Breast epithelium (tissue), 3 donors: ENCODE results near the gene SLC35B4.

Experiments
- POLR2A ChIP-seq: fragments of 450-650 bp; IDR thresholded peaks from one replicate; pipeline ENCODE4 v1.6.1; 2016; ENCODE audit warnings: antibody characterized with exemption, mild to moderate bottlenecking, moderate library complexity
- POLR2AphosphoS5 ChIP-seq, 3 donors: sonication (generic); formaldehyde crosslinking; IDR thresholded peaks; one replicate each; pipeline ENCODE4 v1.6.1; 2017; ENCODE audit warnings: antibody characterized with exemption in 3 of 3
- TF ChIP-seq, protein P1 (sequence below), 3 donors: fragments of 450-650 bp; IDR thresholded peaks; one replicate each; pipeline ENCODE4 v1.5.1; 2016 to 2017; ENCODE audit warnings: antibody characterized with exemption in 3 of 3, mild to moderate bottlenecking in 3 of 3, moderate library complexity in 3 of 3

DNA sequence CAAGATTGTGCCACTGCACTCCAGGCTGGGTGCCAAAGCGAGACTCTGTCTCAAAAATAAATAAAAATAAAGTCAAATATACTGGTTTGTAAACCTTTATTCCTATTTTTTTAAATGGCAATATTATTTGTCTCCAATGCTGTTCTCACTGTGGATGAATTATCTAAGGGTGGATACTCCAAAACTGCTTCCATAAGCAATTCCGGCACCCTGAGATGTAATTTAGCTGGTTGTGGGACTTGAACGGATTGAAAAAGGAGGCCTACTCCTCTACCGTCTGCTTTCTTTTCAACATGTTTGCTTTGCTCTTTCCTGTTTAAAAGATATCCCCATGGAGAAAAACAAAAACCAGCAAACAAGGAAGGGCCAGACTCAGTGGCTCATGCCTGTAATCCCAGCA, 54.4 kb downstream of the SLC35B4 start:
- TF ChIP-seq, protein P1, sequence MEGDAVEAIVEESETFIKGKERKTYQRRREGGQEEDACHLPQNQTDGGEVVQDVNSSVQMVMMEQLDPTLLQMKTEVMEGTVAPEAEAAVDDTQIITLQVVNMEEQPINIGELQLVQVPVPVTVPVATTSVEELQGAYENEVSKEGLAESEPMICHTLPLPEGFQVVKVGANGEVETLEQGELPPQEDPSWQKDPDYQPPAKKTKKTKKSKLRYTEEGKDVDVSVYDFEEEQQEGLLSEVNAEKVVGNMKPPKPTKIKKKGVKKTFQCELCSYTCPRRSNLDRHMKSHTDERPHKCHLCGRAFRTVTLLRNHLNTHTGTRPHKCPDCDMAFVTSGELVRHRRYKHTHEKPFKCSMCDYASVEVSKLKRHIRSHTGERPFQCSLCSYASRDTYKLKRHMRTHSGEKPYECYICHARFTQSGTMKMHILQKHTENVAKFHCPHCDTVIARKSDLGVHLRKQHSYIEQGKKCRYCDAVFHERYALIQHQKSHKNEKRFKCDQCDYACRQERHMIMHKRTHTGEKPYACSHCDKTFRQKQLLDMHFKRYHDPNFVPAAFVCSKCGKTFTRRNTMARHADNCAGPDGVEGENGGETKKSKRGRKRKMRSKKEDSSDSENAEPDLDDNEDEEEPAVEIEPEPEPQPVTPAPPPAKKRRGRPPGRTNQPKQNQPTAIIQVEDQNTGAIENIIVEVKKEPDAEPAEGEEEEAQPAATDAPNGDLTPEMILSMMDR (IDR thresholded peaks at IDR 0.05), result no peak
- TF ChIP-seq POLR2A (no peak), POLR2AphosphoS5 (IDR thresholded peaks at IDR 0.05) (no peak)
